HG03354 (cell line): Measurements from ENCODE around the gene TRAF3.
"Not testable (repeated sequence)": the region's sequence is repeated elsewhere in the genome, so short reads cannot be mapped to it uniquely, and the experiment has no call there.

Source experiments
- ATAC-seq: cut with Tn5 transposase; IDR thresholded peaks from one replicate; pipeline ENCODE4 v1.9.1; 2021; ENCODE audit warnings: mild to moderate bottlenecking; ENCODE audit not compliant: unreplicated experiment, poor library complexity, severe bottlenecking

The TRAF3 gene

DNA sequence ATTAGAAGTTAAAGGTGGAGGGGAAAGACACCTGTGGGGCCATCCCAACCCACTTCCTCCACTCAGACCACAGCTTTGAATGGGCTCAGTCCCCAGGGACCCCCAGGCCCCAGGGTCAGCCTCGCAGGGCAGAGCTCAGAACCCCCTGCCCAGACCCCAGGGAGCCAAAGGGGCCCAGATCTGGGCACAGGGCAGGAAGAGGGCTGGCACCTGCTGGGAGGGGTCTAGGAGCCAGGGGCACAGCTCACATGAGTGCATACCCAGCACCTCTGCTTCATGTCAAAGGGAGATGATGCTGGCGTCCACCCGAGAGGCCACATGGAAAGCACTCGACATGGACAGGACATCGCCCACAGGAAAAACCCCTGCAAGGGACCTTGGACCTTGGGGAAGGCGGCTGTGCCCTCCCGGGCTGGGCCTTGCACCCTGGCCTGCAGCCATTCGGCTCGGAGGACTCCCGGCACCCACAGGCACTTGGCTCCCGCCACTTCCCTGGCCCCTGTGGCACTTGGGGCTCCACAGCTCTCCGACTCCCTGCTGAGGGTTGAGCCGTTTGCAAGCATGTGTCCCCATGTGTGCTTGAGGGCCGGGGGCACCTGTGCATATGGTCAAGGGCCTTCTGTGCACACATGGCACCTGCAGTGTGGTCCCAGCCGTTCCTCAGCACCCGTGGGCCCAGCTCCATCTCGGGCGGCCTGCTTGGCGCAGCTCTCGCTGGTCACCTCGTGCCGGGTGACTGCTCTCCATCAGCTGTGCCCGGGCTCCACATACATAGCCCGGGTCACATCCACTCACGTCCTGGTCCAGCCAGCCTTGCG is 137.4 kb downstream of the TRAF3 start:
- no peak for ATAC-seq

DNA sequence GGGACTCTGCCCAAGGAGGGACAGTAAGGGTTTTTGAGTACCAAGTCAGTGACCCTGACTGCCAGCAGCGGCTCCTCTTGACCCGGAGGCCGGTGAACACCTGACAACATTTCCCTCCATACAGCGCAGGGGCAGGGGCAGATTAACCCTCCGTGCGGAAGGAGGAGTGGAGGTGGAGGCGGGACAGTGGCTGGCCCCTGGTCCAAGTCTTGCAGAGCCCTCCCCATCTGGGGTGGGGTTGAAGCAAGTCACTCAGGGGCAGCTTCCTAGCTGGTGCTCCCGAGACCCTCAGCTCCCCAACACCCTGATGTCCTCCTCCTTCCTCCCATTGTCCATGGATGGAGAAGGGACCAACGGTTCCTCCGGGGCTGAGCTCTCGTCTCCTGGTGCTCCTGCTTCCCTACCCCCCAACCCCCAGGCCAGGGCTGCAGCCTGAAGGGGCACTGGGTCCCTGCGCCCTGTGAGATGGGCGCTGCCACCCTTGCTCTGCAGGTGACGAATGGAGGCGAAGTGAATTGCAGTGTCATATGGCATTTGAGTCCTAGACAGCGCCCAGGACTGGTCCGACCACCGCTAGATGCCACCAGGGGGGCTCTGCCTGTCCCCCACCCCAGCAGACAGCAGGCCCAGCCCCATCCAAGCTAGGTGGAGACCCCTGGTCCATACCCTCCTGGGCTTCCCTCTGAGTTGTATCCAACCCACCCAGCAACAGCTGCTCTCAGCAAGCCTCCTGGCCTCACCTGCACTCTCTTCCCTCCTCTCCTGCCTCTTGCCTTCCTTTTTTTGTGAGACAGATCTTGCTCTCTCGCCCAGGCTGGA is 138.3 kb downstream of the TRAF3 start:
- ATAC-seq, result no peak

DNA sequence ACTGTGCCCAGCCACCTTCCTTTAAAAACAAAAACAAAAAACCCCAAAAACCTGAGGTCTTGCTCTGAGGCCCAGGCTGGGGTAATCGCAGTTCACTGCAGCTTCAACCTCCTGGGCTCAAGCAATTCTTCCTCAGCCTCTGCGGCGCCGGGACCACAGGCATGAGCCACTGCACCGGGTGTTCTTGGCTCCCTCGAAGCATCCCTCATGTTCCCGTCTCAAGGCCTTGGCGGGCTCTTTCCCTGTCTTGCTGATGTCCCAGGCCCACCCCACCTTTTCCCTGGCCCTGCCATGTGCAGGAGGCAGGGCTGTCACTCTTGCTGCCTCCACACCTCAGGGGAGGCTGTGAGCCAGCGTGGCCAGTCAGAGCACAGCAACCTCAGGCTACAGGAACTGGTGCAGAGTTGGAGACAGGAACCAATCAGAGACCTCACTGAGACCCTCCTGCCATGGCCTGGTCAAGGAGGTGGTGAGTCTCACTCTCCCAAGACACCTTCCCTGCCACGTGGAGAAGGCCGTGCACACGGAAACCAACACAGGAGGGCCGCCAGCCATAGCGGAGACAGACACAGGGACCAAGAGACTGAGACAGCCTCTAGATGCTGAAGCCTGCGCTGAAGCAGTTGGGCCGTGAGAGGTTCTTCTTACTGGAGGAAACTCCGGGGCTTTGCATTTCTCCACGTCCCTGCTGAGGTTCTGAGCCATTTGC is 139.3 kb downstream of the TRAF3 start:
- no peak for ATAC-seq

DNA sequence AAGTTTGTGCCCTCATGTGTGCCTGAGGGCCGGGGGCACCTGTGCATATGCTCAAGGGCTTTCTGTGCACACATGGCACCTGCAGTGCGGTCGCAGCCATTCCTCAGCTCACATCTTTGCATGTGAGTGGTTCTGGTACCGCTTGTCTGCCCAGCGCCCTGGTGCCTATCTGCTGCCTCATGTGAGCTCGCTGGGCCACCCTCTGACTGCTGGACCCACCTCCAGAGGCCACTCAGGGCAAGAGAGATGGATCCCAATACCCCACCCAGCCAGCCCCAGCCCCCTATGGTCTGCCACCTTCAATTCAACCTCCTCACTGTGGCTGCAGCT is 139.8 kb downstream of the TRAF3 start:
- ATAC-seq, result no peak

DNA sequence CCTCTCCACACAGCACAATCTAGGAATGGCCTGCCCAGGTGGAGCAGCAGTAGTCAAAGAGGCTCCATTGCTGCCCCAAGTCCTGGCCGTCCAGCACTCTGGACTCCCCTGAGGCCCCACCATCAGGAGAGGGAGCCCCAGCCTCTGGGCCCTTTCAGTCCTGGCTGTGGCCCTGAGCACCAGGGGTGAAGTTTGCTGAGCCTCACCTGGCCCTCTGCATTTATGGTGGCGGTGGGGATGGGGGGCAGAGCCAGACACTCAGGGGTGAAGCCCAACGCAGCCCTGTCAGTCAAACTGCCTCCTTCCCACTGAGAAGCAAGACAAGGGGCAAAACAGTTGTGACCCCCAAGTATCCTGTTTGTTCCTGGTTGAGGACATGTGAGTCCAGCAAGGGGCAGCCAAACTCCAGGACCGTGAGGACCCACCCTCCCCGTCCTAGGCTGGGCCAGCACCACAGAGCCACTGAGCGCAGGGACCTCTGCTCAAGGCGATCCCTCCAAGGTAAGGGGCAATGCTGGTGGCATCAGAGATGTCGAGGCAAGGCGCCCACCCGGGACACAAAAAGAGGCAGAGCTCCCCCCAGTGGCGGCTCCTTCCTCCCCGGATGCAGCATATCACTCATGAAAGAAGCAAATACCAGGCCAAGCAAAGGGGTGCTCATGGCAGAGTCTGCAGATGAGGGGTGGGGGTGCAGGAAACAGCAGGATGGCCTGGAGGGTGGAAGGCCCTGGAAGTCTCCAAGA is 140.4 kb downstream of the TRAF3 start:
- ATAC-seq, result no peak

DNA sequence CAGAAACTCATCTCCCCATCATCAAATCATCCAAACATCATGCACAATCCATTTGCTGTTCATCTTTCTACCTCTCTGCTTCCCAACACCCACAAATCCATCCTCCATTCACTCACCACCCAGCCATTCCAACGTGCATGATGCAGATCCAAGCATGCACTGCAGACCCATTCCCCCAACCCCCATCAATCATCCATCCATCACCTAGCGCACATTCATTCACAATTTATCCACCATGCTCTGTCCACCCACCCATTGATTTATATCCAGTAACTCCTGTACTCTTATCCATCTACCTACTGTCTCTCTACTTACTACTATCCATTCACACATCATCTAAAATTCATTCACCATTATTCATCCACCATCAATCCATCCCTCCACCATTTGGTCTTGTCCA is 141.2 kb downstream of the TRAF3 start:
- ATAC-seq, result no peak

DNA sequence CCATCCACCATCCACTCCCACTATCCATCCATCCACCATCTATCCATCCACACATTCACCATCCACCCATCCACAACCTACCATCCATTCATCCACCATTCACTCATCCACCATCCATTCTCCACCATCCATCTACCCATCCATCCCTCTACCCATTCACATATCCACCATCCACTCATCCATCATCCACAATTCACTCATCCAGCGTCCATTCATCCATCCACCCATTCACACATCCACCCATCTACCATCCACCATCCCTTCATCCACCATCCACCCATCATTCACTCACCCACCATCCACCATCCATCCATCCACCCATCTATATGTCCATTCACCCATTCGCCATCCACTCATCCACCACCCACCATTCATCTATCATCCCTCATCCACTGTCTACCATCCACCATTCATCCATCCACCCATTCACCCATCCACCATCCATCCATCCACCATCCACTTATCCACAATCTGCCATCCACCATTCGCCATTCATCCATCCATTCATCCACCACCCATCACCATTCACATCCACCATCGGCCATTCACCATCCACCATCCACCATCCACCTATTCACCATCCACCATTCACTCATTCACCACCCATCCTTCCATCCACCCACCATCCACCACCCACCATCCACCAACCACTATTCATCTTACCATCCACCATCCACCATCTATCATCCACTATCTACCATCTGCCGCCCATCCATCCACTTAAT is 143.2 kb downstream of the TRAF3 start:
- no peak for ATAC-seq

DNA sequence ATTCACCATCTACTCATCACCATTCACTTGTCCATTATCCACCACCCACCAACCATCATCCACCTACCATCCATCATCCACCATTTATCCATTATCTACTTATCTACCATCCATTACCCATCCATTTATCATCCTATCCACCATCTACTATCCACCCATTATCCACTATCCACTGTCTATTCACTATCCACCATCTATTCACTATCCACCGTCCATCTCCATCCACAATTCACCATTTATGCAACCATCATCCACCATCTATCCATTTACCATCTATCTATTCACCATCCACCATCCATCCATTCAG is 143.7 kb downstream of the TRAF3 start:
- no peak for ATAC-seq

DNA sequence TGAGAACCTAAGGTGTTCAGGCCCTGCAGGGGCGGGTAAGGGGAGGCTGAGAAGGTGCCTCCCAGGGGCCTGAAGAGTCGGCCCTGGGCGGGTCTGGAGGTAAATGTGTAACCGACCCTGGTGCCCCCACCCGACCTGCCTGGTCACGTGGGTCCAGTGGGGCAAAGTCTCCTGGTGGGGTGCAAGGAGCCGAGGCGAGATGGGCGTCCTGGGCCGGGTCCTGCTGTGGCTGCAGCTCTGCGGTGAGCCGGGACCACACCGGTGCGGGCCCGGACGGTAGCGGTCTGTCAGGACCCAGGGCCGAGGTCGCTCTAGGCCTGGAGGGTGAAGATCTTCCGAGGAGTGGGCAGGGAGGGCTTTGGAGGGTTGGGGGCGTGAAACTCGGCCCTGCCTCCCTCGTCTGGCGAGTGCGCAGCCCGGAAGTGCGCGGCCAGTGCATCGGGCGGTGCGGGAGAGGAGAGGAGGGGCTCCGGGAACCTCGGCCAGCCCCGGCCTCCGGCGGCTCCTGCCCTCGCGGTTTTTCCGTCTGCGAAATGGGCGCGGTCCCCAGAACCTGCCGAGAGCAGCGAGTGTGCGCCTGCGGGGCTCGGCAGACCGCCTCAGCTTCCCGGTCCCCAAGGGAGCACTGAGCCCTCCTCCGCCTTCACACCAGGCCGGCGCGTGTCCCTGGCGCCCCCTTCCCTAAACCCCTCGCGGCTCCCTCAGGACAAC is 145.4 kb downstream of the TRAF3 start, which contains the start of gene AMN:
TSS of gene AMN (plus strand) at position 174 of the 711 bp plus-strand sequence. CDS start at position 200, 26 bp downstream.
- no peak for ATAC-seq

DNA sequence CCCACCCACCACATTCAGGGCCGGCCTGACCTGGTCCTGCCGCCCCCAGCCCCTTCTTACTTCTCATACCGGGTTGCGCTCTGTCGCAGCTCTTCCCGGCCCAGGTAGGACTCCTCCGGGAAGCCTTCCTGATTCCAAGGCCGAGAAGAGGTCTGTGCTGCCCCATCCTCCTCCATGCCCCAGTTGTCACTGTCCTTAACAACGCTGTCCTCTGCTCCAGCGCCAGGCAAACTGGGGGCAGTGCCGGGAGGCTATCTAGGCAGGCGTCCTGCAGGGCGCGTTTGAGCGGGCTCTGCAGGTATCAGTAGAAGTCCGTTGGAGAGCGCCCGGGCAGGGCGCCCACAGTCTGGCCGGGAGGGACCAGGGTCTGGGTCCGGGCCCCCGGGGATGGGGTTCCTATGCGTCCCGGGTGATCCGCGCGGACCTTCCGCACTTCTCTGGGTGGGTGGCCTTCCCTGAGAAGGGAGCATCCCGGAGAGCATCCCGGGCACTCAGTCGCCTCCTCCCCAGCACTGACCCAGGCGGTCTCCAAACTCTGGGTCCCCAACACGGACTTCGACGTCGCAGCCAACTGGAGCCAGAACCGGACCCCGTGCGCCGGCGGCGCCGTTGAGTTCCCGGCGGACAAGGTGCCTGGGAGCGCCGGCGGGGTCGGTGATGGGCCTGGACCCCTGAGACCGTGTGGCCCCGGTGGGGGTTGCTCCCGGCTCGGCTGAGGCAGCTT is 146.1 kb downstream of the TRAF3 start:
- ATAC-seq, result no peak

DNA sequence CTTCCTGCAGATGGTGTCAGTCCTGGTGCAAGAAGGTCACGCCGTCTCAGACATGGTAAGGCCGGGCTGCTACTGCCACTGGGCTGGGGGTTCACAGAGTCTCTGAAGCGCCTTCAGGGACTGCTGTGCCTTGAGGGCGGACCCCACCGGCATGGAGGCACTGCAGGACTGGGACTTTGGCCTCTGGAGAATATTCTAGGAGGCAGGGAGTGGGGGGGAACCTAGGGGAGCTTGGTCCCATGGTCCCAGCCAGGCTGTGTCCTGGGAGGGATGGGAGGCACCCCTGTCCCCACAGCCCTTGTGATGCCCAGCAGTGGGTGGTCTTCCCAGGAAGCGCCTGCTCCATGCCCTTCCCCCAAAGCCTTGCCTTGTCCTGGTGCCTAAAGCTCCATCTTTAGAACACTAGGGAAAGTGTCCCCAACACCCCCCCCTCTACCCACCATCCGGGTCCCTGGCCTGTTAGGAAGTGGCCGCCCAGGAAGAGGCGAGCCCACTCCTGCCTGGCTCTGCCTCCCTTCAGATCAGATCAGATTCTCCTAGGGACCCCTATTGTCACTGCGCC is 146.8 kb downstream of the TRAF3 start:
- no peak for ATAC-seq

DNA sequence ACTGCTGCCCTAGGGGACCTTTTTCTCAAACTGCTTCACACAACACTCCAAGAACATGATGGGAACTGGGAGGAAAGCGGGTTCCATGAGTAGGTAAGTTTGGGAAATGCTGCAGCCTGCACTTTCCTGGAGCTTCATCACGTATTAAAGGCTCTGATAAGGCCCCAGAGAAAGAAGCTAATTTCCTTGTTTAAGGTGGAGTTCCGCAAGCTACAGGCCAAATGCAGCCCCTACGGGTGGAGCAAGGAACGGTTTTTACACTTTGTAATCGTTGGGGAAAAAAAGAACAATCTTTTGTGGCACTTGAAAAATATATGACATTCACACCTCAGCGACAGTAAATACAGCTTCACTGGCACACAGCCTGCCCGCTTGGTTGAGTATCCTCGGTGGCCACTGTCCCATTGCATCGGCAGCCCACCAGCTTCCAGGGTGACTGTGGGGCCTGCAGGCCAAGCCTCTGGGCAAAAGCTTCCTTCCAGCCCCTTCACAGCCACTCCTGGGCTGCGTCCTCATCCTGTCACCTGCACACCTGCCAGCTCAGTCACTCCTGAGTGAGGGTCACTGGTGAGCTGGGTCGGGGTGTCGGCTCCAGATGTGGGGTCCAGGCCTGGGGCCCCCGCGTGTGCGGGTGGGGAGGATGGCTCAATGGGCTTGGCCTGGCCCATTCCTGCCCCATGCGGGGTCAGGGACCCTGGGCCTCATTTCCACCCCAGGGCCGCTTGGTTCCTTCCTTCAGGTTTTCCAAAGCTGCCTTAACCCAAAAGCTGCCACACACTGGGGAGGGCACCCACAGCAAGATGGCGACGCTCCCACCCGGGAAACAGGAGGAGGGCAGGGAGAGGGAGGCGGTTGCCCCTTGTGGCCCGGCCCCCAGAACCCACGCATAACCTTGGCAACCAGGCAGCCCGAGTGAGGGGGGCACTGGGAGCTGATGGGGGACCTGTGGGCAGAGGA is 147.7 kb downstream of the TRAF3 start:
- ATAC-seq, result no peak

DNA sequence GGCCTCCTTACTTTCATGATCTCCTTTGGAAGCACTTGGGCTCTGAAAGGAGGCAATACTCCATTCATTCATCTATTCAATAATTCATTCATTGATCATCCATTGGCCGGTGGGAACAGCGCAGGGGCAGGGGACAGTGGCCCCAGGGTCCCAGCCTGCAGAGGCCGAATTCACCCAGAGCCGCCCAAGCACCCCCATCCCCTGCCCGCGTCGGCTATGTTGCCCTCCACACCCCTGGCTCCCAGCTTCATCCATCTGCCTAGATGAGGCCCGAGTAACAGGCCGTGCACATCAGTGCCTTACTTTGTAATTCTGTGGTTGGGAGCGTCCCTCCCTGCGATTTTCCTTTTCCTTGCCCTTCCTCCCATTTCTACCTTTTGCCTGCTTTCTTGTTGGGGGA is 148.4 kb downstream of the TRAF3 start:
- no peak for ATAC-seq

DNA sequence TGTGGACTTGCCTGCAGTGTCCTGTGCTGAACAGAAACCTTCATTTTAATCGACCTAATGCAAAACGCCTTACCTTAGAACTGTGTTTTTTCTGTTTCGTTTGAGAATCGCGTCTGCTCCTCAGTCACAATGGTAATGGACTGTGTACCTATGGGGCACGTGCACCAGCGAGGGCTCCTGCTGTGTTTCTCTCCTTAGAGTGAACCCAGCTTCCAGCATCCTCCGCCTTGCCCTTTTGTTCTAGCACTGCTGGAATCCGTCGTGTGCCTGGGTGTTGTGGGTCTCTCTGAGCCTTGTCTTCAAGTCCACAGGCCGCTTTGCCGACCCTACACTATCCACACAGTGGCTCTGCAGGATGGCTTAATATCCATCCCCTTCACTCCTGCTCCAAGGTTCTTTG is 148.9 kb downstream of the TRAF3 start:
- no peak for ATAC-seq

DNA sequence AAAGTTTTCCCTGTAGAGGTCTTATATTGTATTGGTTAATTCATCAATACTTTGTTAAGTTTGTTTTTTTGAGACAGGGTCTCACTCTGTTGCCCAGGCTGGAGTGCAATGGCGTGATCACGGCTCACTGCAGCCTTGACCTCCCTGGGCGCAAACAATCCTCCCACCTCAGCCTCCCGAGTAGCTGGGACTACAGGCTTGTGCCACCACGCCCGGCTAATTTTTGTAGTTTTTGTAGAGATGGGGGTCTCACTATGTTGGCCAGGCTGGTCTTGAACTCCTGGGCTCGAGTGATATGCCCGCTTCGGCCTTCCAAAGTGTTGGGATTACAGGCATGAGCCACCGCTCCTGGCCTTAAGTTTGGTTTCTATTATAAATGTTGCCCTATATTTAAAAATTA is 149.6 kb downstream of the TRAF3 start:
- ATAC-seq, result not testable (repeated sequence)

DNA sequence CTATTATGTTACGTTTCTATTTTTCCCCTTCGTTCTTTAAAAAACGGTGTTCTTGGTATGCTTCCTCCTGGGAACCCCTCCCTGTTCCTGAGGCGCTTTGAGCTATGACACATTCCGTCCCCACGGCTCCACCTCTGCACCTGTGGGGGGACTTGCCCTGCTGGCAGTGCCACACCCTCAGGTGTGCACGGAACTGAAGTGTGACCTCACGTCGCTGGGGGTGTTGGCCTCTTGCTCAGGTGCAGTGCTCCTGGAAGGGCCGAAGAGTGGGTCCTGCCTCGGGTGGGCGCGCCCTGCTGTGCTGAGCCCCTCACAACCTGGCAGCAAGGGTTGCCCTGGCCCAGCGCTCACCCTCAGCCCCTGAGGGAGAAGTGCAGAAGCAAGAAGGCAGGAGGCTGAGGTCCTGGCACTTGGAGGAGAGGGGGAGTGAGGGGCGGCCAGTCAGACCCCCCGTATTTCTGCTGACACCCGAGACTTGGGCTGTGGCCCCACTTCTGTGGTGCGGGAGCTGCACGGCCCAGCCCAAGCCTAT is 150.2 kb downstream of the TRAF3 start:
- no peak for ATAC-seq
